ENCODE data around the gene DDX28.

DDX28 gene

GRCh38 chr16:67971111-67971510 is 51.9 kb downstream of the DDX28 start:
- no peak for DNase-seq
- Histone ChIP-seq H3K9me3 (ENCODE audit: severe bottlenecking) (no peaks in the 10 kb centered on the region), H3K27me3 (ENCODE audit: insufficient read depth, low read depth, severe bottlenecking) (no peaks in the 10 kb centered on the region), H3K36me3 (no peaks in the 10 kb centered on the region), H3K4me3 (ENCODE audit: low read depth, low read length) (no peak overlapping the region), H3K27ac (no peak overlapping the region)
- TF ChIP-seq, protein P1, sequence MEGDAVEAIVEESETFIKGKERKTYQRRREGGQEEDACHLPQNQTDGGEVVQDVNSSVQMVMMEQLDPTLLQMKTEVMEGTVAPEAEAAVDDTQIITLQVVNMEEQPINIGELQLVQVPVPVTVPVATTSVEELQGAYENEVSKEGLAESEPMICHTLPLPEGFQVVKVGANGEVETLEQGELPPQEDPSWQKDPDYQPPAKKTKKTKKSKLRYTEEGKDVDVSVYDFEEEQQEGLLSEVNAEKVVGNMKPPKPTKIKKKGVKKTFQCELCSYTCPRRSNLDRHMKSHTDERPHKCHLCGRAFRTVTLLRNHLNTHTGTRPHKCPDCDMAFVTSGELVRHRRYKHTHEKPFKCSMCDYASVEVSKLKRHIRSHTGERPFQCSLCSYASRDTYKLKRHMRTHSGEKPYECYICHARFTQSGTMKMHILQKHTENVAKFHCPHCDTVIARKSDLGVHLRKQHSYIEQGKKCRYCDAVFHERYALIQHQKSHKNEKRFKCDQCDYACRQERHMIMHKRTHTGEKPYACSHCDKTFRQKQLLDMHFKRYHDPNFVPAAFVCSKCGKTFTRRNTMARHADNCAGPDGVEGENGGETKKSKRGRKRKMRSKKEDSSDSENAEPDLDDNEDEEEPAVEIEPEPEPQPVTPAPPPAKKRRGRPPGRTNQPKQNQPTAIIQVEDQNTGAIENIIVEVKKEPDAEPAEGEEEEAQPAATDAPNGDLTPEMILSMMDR (IDR thresholded peaks at IDR 0.05; ENCODE audit: low read depth, low read length) = no peak

Data from WERI-Rb-1 (cell line).